ENCODE data around the gene WDR45B.
"Not testable (repeated sequence)": the region's sequence is repeated elsewhere in the genome, so short reads cannot be mapped to it uniquely, and the experiment has no call there.

Gene WDR45B

GRCh38 chr17:82657926-82658325 is 9.7 kb upstream of the WDR45B start:
- no peak for DNase-seq (ENCODE audit: low spot score)

GRCh38 chr17:82656266-82656665 is 8.0 kb upstream of the WDR45B start:
- DNase-seq (ENCODE audit: low spot score), result no peak

- no peak for DNase-seq (ENCODE audit: low spot score)
Observed at GRCh38 chr17:82655523-82655922, 7.3 kb upstream of the WDR45B start.

GRCh38 chr17:82655038-82655479 is 6.8 kb upstream of the WDR45B start:
- no peak for DNase-seq (ENCODE audit: low spot score)

GRCh38 chr17:82654611-82655010 is 6.4 kb upstream of the WDR45B start:
- not testable (repeated sequence) for DNase-seq (ENCODE audit: low spot score)

- no peak for DNase-seq (ENCODE audit: low spot score)
Observed at GRCh38 chr17:82653651-82654528, 5.6 kb upstream of the WDR45B start.

- DNase-seq (ENCODE audit: low spot score), result no peak
Observed at GRCh38 chr17:82650723-82651122, 2.5 kb upstream of the WDR45B start.

GRCh38 chr17:82649501-82650261 is 1.4 kb upstream of the WDR45B start:
- no peak for DNase-seq (ENCODE audit: low spot score)

GRCh38 chr17:82648742-82649331 is 593 bp upstream of the WDR45B start:
- DNase-seq (ENCODE audit: low spot score), result peak; percentile 74

GRCh38 chr17:82647593-82648164 is 565 bp downstream of the WDR45B start:
- peak; percentile 73 for DNase-seq (ENCODE audit: low spot score)

- no peak for DNase-seq (ENCODE audit: low spot score)
Observed at GRCh38 chr17:82645516-82645915, 2.7 kb downstream of the WDR45B start.

- DNase-seq (ENCODE audit: low spot score), result no peak
Observed at GRCh38 chr17:82644148-82644547, 4.1 kb downstream of the WDR45B start.

- no peak for DNase-seq (ENCODE audit: low spot score)
Observed at GRCh38 chr17:82642022-82642421, 6.2 kb downstream of the WDR45B start.

GRCh38 chr17:82640036-82640435 is 8.2 kb downstream of the WDR45B start:
- no peak for DNase-seq (ENCODE audit: low spot score)

- no peak for DNase-seq (ENCODE audit: low spot score)
Observed at GRCh38 chr17:82639628-82640027, 8.6 kb downstream of the WDR45B start.

- DNase-seq (ENCODE audit: low spot score), result no peak
Observed at GRCh38 chr17:82638183-82638773, 10.0 kb downstream of the WDR45B start.

- DNase-seq (ENCODE audit: low spot score), result no peak
Observed at GRCh38 chr17:82636626-82637598, 11.3 kb downstream of the WDR45B start.

GRCh38 chr17:82633343-82633742 is 14.9 kb downstream of the WDR45B start:
- DNase-seq (ENCODE audit: low spot score), result no peak

GRCh38 chr17:82632451-82632850 is 15.8 kb downstream of the WDR45B start:
- no peak for DNase-seq (ENCODE audit: low spot score)

GRCh38 chr17:82631544-82631943 is 16.7 kb downstream of the WDR45B start:
- no peak for DNase-seq (ENCODE audit: low spot score)

GRCh38 chr17:82630212-82630611 is 18.0 kb downstream of the WDR45B start:
- DNase-seq (ENCODE audit: low spot score), result no peak
